HL-60 (cell line): Measurements from ENCODE around the gene F7.
"Not testable (repeated sequence)": the region's sequence is repeated elsewhere in the genome, so short reads cannot be mapped to it uniquely, and the experiment has no call there.

Source experiments
- DNase-seq, 2 experiments: peaks; one replicate each; pipeline ENCODE4 v3.0.0-alpha.2; 2010 to 2020; ENCODE audit warnings: low read depth in 1 of 2, low spot score in 1 of 2
- H3K27ac ChIP-seq: fragments of 250-450 bp; sonication (Bioruptor Pico); replicated peaks from 2 replicates; pipeline ENCODE4 v1.5.1; 2020; ENCODE audit warnings: mild to moderate bottlenecking, moderate library complexity
- H3K27me3 ChIP-seq: fragments of 250-450 bp; sonication (Bioruptor Pico); 2 replicates; pipeline ENCODE4 v1.5.1; 2021; ENCODE audit warnings: mild to moderate bottlenecking, moderate library complexity; ENCODE audit not compliant: insufficient read depth, poor library complexity, severe bottlenecking
- H3K4me3 ChIP-seq: replicated peaks from 2 replicates; pipeline ENCODE4 v1.5.1; 2011; ENCODE audit warnings: mild to moderate bottlenecking, control low read depth, low read length; ENCODE audit not compliant: insufficient read depth
- CTCF ChIP-seq: IDR thresholded peaks from one replicate; pipeline ENCODE4 v1.5.1; 2011; ENCODE audit warnings: low read length, control low read depth, inconsistent platforms; ENCODE audit not compliant: insufficient read depth
- GABPA ChIP-seq: IDR thresholded peaks from 2 replicates; pipeline ENCODE4 v1.6.1; 2012; ENCODE audit warnings: low read depth
- POLR2AphosphoS5 ChIP-seq: IDR thresholded peaks from 2 replicates; pipeline ENCODE4 v1.6.1; 2012; ENCODE audit warnings: low read depth
- SPI1 ChIP-seq: IDR thresholded peaks from 2 replicates; pipeline ENCODE4 v1.6.1; 2012; ENCODE audit warnings: low read depth, mild to moderate bottlenecking, borderline replicate concordance
- TF ChIP-seq, protein P1 (sequence below): IDR thresholded peaks from 2 replicates; pipeline ENCODE4 v1.6.1; 2012; ENCODE audit warnings: low read depth; ENCODE audit not compliant: insufficient replicate concordance

F7 gene

DNA sequence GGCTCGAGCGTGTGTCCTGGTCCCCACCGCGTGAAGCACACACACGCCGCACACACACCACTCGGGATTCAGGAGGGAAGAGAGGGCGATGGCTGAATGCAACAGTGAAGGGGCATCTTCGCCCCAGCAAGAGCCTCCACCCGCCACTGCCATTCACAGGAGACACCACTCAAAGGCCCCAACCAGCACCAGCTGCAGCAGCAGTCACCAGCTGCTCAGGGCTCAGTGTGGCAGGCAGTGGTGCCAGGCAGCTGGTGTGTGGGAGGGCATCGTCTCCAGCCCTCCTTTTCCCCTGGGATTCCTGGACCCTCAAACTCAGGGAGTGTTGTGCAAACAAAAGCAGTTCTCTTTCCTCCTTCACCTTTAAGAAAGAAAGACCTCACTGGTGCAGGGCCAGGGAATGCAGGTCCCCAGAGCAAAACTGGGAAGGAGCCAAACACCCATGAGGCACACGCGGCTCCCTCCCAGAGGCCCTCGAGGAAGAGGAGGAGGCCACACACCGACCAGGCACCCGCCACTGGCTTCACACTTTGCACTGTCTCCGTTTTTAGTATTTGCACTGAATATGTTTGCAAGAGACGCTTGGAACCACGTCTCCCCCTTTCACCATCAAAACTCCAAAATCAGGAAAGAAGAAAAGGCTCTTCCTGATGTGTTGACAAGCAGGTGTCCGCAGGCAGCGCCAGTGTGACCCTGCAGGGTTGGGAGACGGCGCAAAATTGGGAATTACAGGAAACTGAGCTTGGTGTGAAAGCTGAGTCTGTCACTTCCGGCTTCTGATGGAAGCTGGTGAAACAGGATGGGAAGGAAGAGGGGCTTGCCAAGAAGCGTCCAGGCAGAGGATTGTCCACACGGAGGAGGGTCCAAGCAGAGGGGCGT lies 26.4 kb upstream of the F7 start:
- H3K4me3 ChIP-seq: no peak overlapping the region
- DNase-seq: no peak
- TF ChIP-seq CTCF (no peak), POLR2AphosphoS5 (no peak), SPI1 (no peak), GABPA (no peak)
- TF ChIP-seq, protein P1, sequence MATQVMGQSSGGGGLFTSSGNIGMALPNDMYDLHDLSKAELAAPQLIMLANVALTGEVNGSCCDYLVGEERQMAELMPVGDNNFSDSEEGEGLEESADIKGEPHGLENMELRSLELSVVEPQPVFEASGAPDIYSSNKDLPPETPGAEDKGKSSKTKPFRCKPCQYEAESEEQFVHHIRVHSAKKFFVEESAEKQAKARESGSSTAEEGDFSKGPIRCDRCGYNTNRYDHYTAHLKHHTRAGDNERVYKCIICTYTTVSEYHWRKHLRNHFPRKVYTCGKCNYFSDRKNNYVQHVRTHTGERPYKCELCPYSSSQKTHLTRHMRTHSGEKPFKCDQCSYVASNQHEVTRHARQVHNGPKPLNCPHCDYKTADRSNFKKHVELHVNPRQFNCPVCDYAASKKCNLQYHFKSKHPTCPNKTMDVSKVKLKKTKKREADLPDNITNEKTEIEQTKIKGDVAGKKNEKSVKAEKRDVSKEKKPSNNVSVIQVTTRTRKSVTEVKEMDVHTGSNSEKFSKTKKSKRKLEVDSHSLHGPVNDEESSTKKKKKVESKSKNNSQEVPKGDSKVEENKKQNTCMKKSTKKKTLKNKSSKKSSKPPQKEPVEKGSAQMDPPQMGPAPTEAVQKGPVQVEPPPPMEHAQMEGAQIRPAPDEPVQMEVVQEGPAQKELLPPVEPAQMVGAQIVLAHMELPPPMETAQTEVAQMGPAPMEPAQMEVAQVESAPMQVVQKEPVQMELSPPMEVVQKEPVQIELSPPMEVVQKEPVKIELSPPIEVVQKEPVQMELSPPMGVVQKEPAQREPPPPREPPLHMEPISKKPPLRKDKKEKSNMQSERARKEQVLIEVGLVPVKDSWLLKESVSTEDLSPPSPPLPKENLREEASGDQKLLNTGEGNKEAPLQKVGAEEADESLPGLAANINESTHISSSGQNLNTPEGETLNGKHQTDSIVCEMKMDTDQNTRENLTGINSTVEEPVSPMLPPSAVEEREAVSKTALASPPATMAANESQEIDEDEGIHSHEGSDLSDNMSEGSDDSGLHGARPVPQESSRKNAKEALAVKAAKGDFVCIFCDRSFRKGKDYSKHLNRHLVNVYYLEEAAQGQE: no peak
- H3K27ac ChIP-seq: no peak overlapping the region
- H3K27me3 ChIP-seq: no peaks in the 10 kb centered on the region

- H3K27ac ChIP-seq, DNase-seq, H3K27me3 ChIP-seq, H3K4me3 ChIP-seq: not testable (repeated sequence)
These were observed 25.9 kb upstream of the F7 start for GRCh38 chr13:113079781-113080080.

DNA sequence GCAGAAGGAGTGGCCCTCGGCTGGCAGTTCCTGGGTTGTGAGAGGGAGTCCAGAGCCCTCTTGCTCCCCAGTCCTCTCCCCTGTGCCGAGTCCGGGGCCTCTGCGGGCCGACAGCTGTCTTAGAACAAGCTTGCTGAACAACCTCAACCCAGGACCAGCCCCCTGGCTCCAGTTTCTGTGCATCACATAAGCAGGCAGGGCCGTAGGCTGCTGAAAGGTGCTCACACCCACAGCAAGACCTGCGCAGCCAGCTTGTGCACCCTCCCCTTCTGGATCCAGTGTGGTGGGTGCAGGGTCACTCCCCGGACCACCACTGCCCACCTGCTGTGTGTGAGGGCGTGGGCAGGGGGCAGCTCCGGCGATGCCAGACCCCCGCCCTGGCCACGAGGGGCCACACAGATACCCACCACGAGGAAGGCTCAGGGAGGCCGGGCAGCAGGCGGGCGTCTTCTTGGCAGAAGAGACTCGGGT lies 25.2 kb upstream of the F7 start:
- no peak for DNase-seq
- TF ChIP-seq CTCF (no peak), SPI1 (no peak), POLR2AphosphoS5 (no peak), GABPA (no peak)
- TF ChIP-seq, protein P1: no peak
- Histone ChIP-seq H3K27me3 (no peaks in the 10 kb centered on the region), H3K27ac (no peak overlapping the region), H3K4me3 (no peak overlapping the region)

DNA sequence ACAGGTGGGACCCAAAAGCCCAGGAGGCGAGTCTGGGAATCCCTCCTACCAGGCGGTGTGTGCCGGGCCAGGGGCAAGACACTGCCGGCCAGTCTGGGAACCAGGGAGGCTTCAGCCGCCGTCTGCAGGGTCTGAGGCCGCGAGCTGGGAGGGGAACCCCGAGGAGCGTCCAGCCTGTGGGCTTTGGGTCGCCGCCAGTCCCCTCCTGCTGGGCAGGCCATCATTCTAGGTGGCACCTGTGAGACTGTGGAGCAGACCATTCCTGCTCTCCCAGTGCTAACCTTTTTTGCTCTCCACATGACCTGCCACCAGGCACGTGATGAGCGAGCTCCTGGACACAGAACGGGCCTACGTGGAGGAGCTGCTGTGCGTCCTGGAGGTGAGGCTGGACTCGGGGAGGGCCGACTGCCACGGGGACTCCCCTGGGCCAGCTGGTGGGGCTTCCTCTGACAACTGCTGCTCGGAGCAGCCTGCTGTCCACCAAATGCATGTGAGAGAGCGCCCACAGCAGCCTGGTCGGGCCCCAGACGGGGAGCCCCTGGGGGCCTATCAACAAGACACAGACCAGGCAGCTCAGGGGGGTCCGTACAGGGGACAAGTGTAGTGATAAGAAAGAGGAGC lies 24.6 kb upstream of the F7 start:
- Histone ChIP-seq H3K27ac (no peak overlapping the region), H3K27me3 (no peaks in the 10 kb centered on the region), H3K4me3 (no peak overlapping the region)
- DNase-seq: no peak
- TF ChIP-seq POLR2AphosphoS5 (no peak), CTCF (no peak), SPI1 (no peak), GABPA (no peak)
- TF ChIP-seq, protein P1: no peak
